WTC11 (cell line): ENCODE data around the gene ITPR1. TPM values are rescaled to one million over a fixed set of nuclear protein-coding genes. Genes with fewer than 3 reads are reported as not detected.

Source experiments
- ATAC-seq: fragments of 200-7000 bp; cut with Tn5 transposase; 2 replicates; pipeline ENCODE4 v1.10.0; 2021; ENCODE audit warnings: mild to moderate bottlenecking, moderate library complexity
- CTCF ChIA-PET: fragments of 300-600 bp; sonication (Branson Sonifier 250); formaldehyde crosslinking; loops from one replicate; lab custom pipeline; 2021; ENCODE audit warnings: antibody characterized with exemption; lab: Charles Lee
- POLR2A ChIA-PET: fragments of 350-600 bp; sonication (Branson Sonifier 250); formaldehyde crosslinking; loops from one replicate; lab custom pipeline; 2021; ENCODE audit warnings: antibody characterized with exemption; lab: Charles Lee
- DNase-seq: peaks from one replicate; pipeline ENCODE4 v3.0.0; 2021; ENCODE audit warnings: low spot score
- H3K27ac Mint-ChIP-seq: 2 replicates; pipeline ENCODE4 v1.8.0; 2021; ENCODE audit warnings: mixed read lengths
- H3K27me3 Mint-ChIP-seq: 2 replicates; pipeline ENCODE4 v1.8.0; 2021; ENCODE audit warnings: low read depth, mild to moderate bottlenecking, moderate library complexity, mixed read lengths
- H3K36me3 Mint-ChIP-seq: 2 replicates; pipeline ENCODE4 v1.8.0; 2021; ENCODE audit warnings: mixed read lengths
- H3K4me1 Mint-ChIP-seq: 2 replicates; pipeline ENCODE4 v1.8.0; 2022; ENCODE audit warnings: mixed read lengths
- H3K4me3 Mint-ChIP-seq: 2 replicates; pipeline ENCODE4 v1.8.0; 2021; ENCODE audit warnings: mild to moderate bottlenecking, moderate library complexity, mixed read lengths
- H3K9me3 Mint-ChIP-seq: 2 replicates; pipeline ENCODE4 v1.8.0; 2021; ENCODE audit warnings: mixed read lengths
- EMX1 ChIP-seq: fragments of 250-450 bp; sonication (Bioruptor Pico); IDR thresholded peaks from 2 replicates; pipeline ENCODE4 v1.8.0; 2021; ENCODE audit warnings: mild to moderate bottlenecking
- ERG ChIP-seq: fragments of 250-450 bp; sonication (Bioruptor Pico); IDR thresholded peaks from 2 replicates; pipeline ENCODE4 v1.8.0; 2021; ENCODE audit warnings: mild to moderate bottlenecking
- FOXK1 ChIP-seq: sonication (generic); formaldehyde crosslinking; IDR thresholded peaks from 2 replicates; pipeline ENCODE4 v1.8.0; 2022; ENCODE audit warnings: mild to moderate bottlenecking, moderate library complexity, missing genetic modification reagents
- FOXP4 ChIP-seq: sonication (generic); formaldehyde crosslinking; IDR thresholded peaks from 2 replicates; pipeline ENCODE4 v1.8.0; 2022; ENCODE audit warnings: mild to moderate bottlenecking, missing genetic modification reagents
- IRF2 ChIP-seq: sonication (generic); formaldehyde crosslinking; IDR thresholded peaks from 2 replicates; pipeline ENCODE4 v1.8.0; 2022; ENCODE audit warnings: low read depth, missing genetic modification reagents, borderline replicate concordance
- KAT7 ChIP-seq: sonication (generic); formaldehyde crosslinking; IDR thresholded peaks from 2 replicates; pipeline ENCODE4 v1.8.1; 2023; ENCODE audit warnings: missing genetic modification reagents, mild to moderate bottlenecking, borderline replicate concordance
- MYBL2 ChIP-seq: sonication (generic); formaldehyde crosslinking; IDR thresholded peaks from 2 replicates; pipeline ENCODE4 v1.8.1; 2023; ENCODE audit warnings: mild to moderate bottlenecking, moderate library complexity, missing genetic modification reagents
- NFE2L1 ChIP-seq: sonication (generic); formaldehyde crosslinking; IDR thresholded peaks from 2 replicates; pipeline ENCODE4 v1.8.1; 2023; ENCODE audit warnings: missing genetic modification reagents
- SMAD4 ChIP-seq: sonication (generic); formaldehyde crosslinking; IDR thresholded peaks from 2 replicates; pipeline ENCODE4 v1.8.0; 2022; ENCODE audit warnings: mild to moderate bottlenecking, missing genetic modification reagents
- SOX15 ChIP-seq: fragments of 250-450 bp; sonication (Bioruptor Pico); IDR thresholded peaks from 2 replicates; pipeline ENCODE4 v1.9.0; 2021; ENCODE audit warnings: mild to moderate bottlenecking
- TP53 ChIP-seq: sonication (generic); formaldehyde crosslinking; IDR thresholded peaks from 2 replicates; pipeline ENCODE4 v1.8.1; 2023; ENCODE audit warnings: mild to moderate bottlenecking, missing genetic modification reagents
- USF1 ChIP-seq: sonication (generic); formaldehyde crosslinking; IDR thresholded peaks from 2 replicates; pipeline ENCODE4 v1.8.0; 2022; ENCODE audit warnings: mild to moderate bottlenecking, missing genetic modification reagents
- ZBTB43 ChIP-seq: sonication (generic); formaldehyde crosslinking; IDR thresholded peaks from 2 replicates; pipeline ENCODE4 v1.8.1; 2023; ENCODE audit warnings: mild to moderate bottlenecking, missing genetic modification reagents
- ZNF219 ChIP-seq: sonication (generic); formaldehyde crosslinking; IDR thresholded peaks from 2 replicates; pipeline ENCODE4 v1.8.0; 2023; ENCODE audit warnings: missing genetic modification reagents, mild to moderate bottlenecking, borderline replicate concordance
- ZNF263 ChIP-seq: sonication (generic); formaldehyde crosslinking; IDR thresholded peaks from 2 replicates; pipeline ENCODE4 v1.8.1; 2022; ENCODE audit warnings: low read depth, mild to moderate bottlenecking, moderate library complexity, missing genetic modification reagents
- ZNF512 ChIP-seq: sonication (generic); formaldehyde crosslinking; IDR thresholded peaks from 2 replicates; pipeline ENCODE4 v1.8.1; 2022; ENCODE audit warnings: missing genetic modification reagents, borderline replicate concordance
- total RNA-seq: library from RNA; stranded (reverse); gene quantifications from 3 replicates; pipeline ENCODE4 v1.2.3, GENCODE V29; 2021

The ITPR1 gene
- total RNA-seq, 1 experiment from 2014 or later: 11.8 TPM

GRCh38 chr3:4786431-4786830 lies 293.3 kb downstream of the ITPR1 start:
- H3K4me1 Mint-ChIP-seq: no peaks in the 10 kb centered on the region; the same call in 1 of the 2 replicates

GRCh38 chr3:4791358-4791757 lies 298.2 kb downstream of the ITPR1 start:
- POLR2A ChIA-PET: no interaction called here
- H3K36me3 Mint-ChIP-seq: peaks cover 26% of the 10 kb centered on the region
- CTCF ChIA-PET: no interaction called here
- no peaks in the 10 kb centered on the region for H3K27me3 Mint-ChIP-seq
- TF ChIP-seq ZNF512 (CRISPR knock-in tag) (no peak), KAT7 (CRISPR knock-in tag) (no peak), USF1 (CRISPR knock-in tag) (no peak), ZNF263 (CRISPR knock-in tag) (no peak)
- peaks cover 24% of the 10 kb centered on the region for H3K9me3 Mint-ChIP-seq
- ATAC-seq (no peak), DNase-seq (no peak)
- H3K4me1 Mint-ChIP-seq: no peaks in the 10 kb centered on the region
- H3K4me3 Mint-ChIP-seq: no peak overlapping the region
- no peak overlapping the region for H3K27ac Mint-ChIP-seq

More at GRCh38 chr3:4786431-4786830, 293.3 kb downstream of the ITPR1 start:
- POLR2A ChIA-PET: no interaction called here
- CTCF ChIA-PET: no interaction called here
- no peak for TF ChIP-seq FOXK1 (CRISPR knock-in tag)
- no peak for TF ChIP-seq ERG (CRISPR knock-in tag)
- no peak for TF ChIP-seq MYBL2 (CRISPR knock-in tag)
- no peak for TF ChIP-seq FOXP4
- no peak for TF ChIP-seq EMX1 (CRISPR knock-in tag)
- TF ChIP-seq, all 79 proteins: peak for 0
- no peak overlapping the region for H3K4me3 Mint-ChIP-seq
- H3K36me3 Mint-ChIP-seq: peaks cover 29% of the 10 kb centered on the region
- H3K27me3 Mint-ChIP-seq: no peaks in the 10 kb centered on the region
- no peak overlapping the region for H3K27ac Mint-ChIP-seq
- ATAC-seq: no peak
- H3K9me3 Mint-ChIP-seq: peaks cover 14% of the 10 kb centered on the region
- DNase-seq: no peak

GRCh38 chr3:4793311-4793710 lies 300.2 kb downstream of the ITPR1 start:
- POLR2A ChIA-PET: no interaction called here
- ATAC-seq (no peak), DNase-seq (no peak)
- Mint-ChIP-seq H3K9me3 (peaks cover 44% of the 10 kb centered on the region), H3K27ac (no peak overlapping the region), H3K4me3 (no peak overlapping the region), H3K36me3 (peaks cover 45% of the 10 kb centered on the region), H3K4me1 (no peaks in the 10 kb centered on the region), H3K27me3 (no peaks in the 10 kb centered on the region)
- TF ChIP-seq ZNF219: no peak
- no peak for TF ChIP-seq TP53 (CRISPR knock-in tag)
- CTCF ChIA-PET: no interaction called here

- CTCF ChIA-PET: interaction anchor here (1.0 kb wide), 1 partner anchor 83 kb away, joined by 3 read pairs; no protein-coding TSS in a partner anchor
- no peaks in the 10 kb centered on the region for H3K4me1 Mint-ChIP-seq
- peaks cover 38% of the 10 kb centered on the region for H3K36me3 Mint-ChIP-seq
- no peak for DNase-seq
- no peak overlapping the region for H3K4me3 Mint-ChIP-seq
- H3K27ac Mint-ChIP-seq: no peak overlapping the region
- no peak for TF ChIP-seq SOX15 (CRISPR knock-in tag)
- no peak for TF ChIP-seq ZBTB43
- no peak for TF ChIP-seq NFE2L1 (CRISPR knock-in tag)
- TF ChIP-seq SMAD4 (CRISPR knock-in tag): no peak
- no peak for TF ChIP-seq IRF2
- TF ChIP-seq, all 79 proteins: peak for 0
- Mint-ChIP-seq H3K9me3 (peaks cover 45% of the 10 kb centered on the region), H3K27me3 (no peaks in the 10 kb centered on the region)
- no peak for ATAC-seq
- POLR2A ChIA-PET: interaction anchor here (1.0 kb wide), 1 partner anchor 27 kb away, joined by 3 read pairs; no protein-coding TSS in a partner anchor
Observed at GRCh38 chr3:4794331-4794730, 301.2 kb downstream of the ITPR1 start.
